GM18870 (cell line): ENCODE measurements around the gene DSCAML1.

Experiments used
- ATAC-seq: cut with Tn5 transposase; IDR thresholded peaks from one replicate; pipeline ENCODE4 v1.9.1; 2021; ENCODE audit warnings: moderate library complexity; ENCODE audit not compliant: unreplicated experiment

The DSCAML1 gene

GRCh38 chr11:117535201-117535849, 261.7 kb downstream of the DSCAML1 start:
- no peak for ATAC-seq

- ATAC-seq = no peak
These were observed 264.4 kb downstream of the DSCAML1 start for GRCh38 chr11:117532568-117532967.

GRCh38 chr11:117529816-117530215, 267.2 kb downstream of the DSCAML1 start:
- no peak for ATAC-seq

- no peak for ATAC-seq
These were observed 268.8 kb downstream of the DSCAML1 start for GRCh38 chr11:117528097-117528721.

GRCh38 chr11:117527271-117527670, 269.7 kb downstream of the DSCAML1 start:
- no peak for ATAC-seq

GRCh38 chr11:117525866-117526542, 271.0 kb downstream of the DSCAML1 start:
- ATAC-seq = no peak

GRCh38 chr11:117524468-117525183, 272.4 kb downstream of the DSCAML1 start:
- ATAC-seq = no peak

GRCh38 chr11:117523680-117524079, 273.3 kb downstream of the DSCAML1 start:
- no peak for ATAC-seq

GRCh38 chr11:117521974-117522373, 275.0 kb downstream of the DSCAML1 start:
- no peak for ATAC-seq

GRCh38 chr11:117520966-117521365, 276.1 kb downstream of the DSCAML1 start:
- no peak for ATAC-seq

- no peak for ATAC-seq
These were observed 276.8 kb downstream of the DSCAML1 start for GRCh38 chr11:117520201-117520600.

- no peak for ATAC-seq
These were observed 277.4 kb downstream of the DSCAML1 start for GRCh38 chr11:117519590-117519989.

- no peak for ATAC-seq
These were observed 277.8 kb downstream of the DSCAML1 start for GRCh38 chr11:117519170-117519569.

GRCh38 chr11:117518455-117518854, 278.6 kb downstream of the DSCAML1 start:
- ATAC-seq = no peak

GRCh38 chr11:117517097-117517496, 279.9 kb downstream of the DSCAML1 start:
- ATAC-seq = no peak

- no peak for ATAC-seq
These were observed 280.9 kb downstream of the DSCAML1 start for GRCh38 chr11:117515892-117516787.

GRCh38 chr11:117514256-117514655, 282.8 kb downstream of the DSCAML1 start:
- no peak for ATAC-seq

- no peak for ATAC-seq
These were observed 283.4 kb downstream of the DSCAML1 start for GRCh38 chr11:117513666-117514065.

- ATAC-seq = no peak
These were observed 285.0 kb downstream of the DSCAML1 start for GRCh38 chr11:117511931-117512539.

GRCh38 chr11:117511483-117511930, 285.5 kb downstream of the DSCAML1 start:
- ATAC-seq = no peak
